DOHH2 (cell line): Measurements from ENCODE around the gene ALK.

ENCODE experiments used
- EZH2phosphoT487 ChIP-seq: fragments of 200-600 bp; sonication (generic); IDR thresholded peaks from 2 replicates; pipeline ENCODE4 v1.6.1; 2017; ENCODE audit warnings: borderline replicate concordance, mild to moderate bottlenecking, antibody characterized with exemption, low read length, moderate library complexity, mixed read lengths
- TF ChIP-seq, protein P1 (sequence below): fragments of 200-600 bp; sonication (generic); IDR thresholded peaks from one replicate; pipeline ENCODE4 v1.5.1; 2014; ENCODE audit warnings: antibody characterized with exemption, mild to moderate bottlenecking, low read depth, low read length; ENCODE audit not compliant: poor library complexity, severe bottlenecking

DNA sequence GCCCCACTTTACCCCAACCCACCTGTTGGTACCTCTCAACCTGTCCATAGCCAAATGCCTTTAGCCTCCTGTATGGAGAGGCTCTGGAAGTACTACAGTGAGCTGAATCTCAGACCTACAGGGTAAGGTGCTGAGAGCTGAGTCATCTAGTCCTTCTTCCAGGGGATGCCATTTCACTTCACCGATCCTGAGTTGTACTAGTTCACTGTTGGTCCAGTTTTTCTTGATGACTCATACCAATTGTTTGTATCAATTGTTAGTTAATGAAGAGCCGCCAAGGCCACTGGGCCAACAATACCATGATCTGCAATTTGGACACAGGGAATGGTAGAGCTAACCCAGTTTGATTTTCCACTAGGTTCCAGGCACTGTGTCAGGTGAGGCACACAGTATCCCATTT is 549.2 kb downstream of the ALK start:
- TF ChIP-seq, protein P1, sequence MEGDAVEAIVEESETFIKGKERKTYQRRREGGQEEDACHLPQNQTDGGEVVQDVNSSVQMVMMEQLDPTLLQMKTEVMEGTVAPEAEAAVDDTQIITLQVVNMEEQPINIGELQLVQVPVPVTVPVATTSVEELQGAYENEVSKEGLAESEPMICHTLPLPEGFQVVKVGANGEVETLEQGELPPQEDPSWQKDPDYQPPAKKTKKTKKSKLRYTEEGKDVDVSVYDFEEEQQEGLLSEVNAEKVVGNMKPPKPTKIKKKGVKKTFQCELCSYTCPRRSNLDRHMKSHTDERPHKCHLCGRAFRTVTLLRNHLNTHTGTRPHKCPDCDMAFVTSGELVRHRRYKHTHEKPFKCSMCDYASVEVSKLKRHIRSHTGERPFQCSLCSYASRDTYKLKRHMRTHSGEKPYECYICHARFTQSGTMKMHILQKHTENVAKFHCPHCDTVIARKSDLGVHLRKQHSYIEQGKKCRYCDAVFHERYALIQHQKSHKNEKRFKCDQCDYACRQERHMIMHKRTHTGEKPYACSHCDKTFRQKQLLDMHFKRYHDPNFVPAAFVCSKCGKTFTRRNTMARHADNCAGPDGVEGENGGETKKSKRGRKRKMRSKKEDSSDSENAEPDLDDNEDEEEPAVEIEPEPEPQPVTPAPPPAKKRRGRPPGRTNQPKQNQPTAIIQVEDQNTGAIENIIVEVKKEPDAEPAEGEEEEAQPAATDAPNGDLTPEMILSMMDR = no peak
- TF ChIP-seq EZH2phosphoT487 = no peak
